Aorta (tissue), 5 donors: ENCODE results near the gene MXRA8. TPM values are rescaled to one million over a fixed set of nuclear protein-coding genes. Genes with fewer than 3 reads are reported as not detected.
"Not testable (repeated sequence)": the region's sequence is repeated elsewhere in the genome, so short reads cannot be mapped to it uniquely, and the experiment has no call there.

Experiments
- ATAC-seq: fragments of 200-7000 bp; cut with Tn5 transposase; one replicate; pipeline ENCODE4 v1.9.1; 2022; ENCODE audit warnings: moderate library complexity; ENCODE audit not compliant: low FRiP score
- DNase-seq, 2 donors: peaks; one replicate each; pipeline ENCODE4 v3.0.0-alpha.2; 2020
- H3K27ac ChIP-seq, 2 donors: one replicate each; pipeline ENCODE4 v1.5.1; 2013; ENCODE audit warnings: low read length in 2 of 2, mild to moderate bottlenecking in 2 of 2, moderate library complexity in 2 of 2, control low read depth in 1 of 2, inconsistent platforms in 1 of 2, low read depth in 1 of 2
- H3K27me3 ChIP-seq, 2 donors: one replicate each; pipeline ENCODE4 v1.6.1; 2013; ENCODE audit warnings: control low read depth in 1 of 2, low read length in 1 of 2, mild to moderate bottlenecking in 1 of 2, moderate library complexity in 1 of 2; ENCODE audit not compliant: insufficient read depth in 2 of 2, control insufficient read depth in 1 of 2
- H3K36me3 ChIP-seq, 2 donors: one replicate each; pipeline ENCODE4 v1.6.1; 2013; ENCODE audit warnings: control low read depth in 1 of 2, low read length in 1 of 2, mild to moderate bottlenecking in 1 of 2; ENCODE audit not compliant: insufficient read depth in 2 of 2, control insufficient read depth in 1 of 2
- H3K4me1 ChIP-seq, 2 donors: one replicate each; pipeline ENCODE4 v1.6.1; 2013; ENCODE audit warnings: low read length in 2 of 2, control low read depth in 1 of 2, mild to moderate bottlenecking in 1 of 2, moderate library complexity in 1 of 2; ENCODE audit not compliant: insufficient read depth in 2 of 2, control insufficient read depth in 1 of 2
- H3K4me3 ChIP-seq, 2 donors: one replicate each; pipeline ENCODE4 v1.5.1; 2013; ENCODE audit warnings: low read length in 2 of 2, control low read depth in 1 of 2, mild to moderate bottlenecking in 1 of 2
- H3K9me3 ChIP-seq: one replicate; pipeline ENCODE4 v1.6.1; 2013; ENCODE audit warnings: mild to moderate bottlenecking, low read length; ENCODE audit not compliant: control insufficient read depth
- WGBS, 2 donors: extraction: QIAGEN DNeasy Blood & Tissue Kit; methylation state at CpG; one replicate each; pipeline ENCODE4 v1.1.7; 2013; 5-methylcytosine and 5-hydroxymethylcytosine counted together
- intact Hi-C, 2 donors: fragments of 100-400 bp; cut with DNase I; formaldehyde crosslinking; loops; one replicate each; pipeline versions ENCODE4 v1.14.2 to v1.15.0; 2022
- long read RNA-seq, 2 donors: library from polyadenylated mRNA; unstranded; transcript quantifications; one replicate each; pipeline ENCODE4 v2.0.0, GENCODE V29; 2020 to 2021
- polyA plus RNA-seq, 2 donors: library from polyadenylated mRNA; stranded (reverse); fragments of 200-250 nt; gene quantifications; one replicate each; pipeline ENCODE4 v1.2.3, GENCODE V29; 2013
- total RNA-seq, 2 donors: library from RNA; stranded (reverse); fragmentation: NEBNext Ultra II Directional; extraction: Animal tissue kit (Norgen Biotek cat#: 25700); gene quantifications; one replicate each; pipeline ENCODE4 v1.2.1, GENCODE V29; 2021
- donor health status: healthy with polysubstance abuse.
- donor health status: Bipolar disorder and iron deficiency.
- donor health status: DM: no; HTN: no; CAD: no.
- donor health status: DM: no; HTN: no; CAD: no.
- donor health status: DM: yes; HTN: yes; CAD: no.

MXRA8 gene
- total RNA-seq (100 to 1,000 TPM; 105 to 221 TPM), polyA plus RNA-seq (100 to 1,000 TPM in 1 of 2 donors, 10 to 100 TPM in 1; 52.3 to 364 TPM)
- long read RNA-seq, donor 1, partial matches to known transcripts = 78 of 97 reads
- long read RNA-seq, donor 1, other reads (novel, unspliced or antisense) = 14 of 97 reads
- long read RNA-seq, donor 2, partial matches to known transcripts = 18 of 34 reads
- long read RNA-seq, donor 2, other reads (novel, unspliced or antisense) = 14 of 34 reads

- 10 to 12% methylated on average over 27 to 29 of the region's 29 CpGs for WGBS, 2 donors
- H3K27me3 ChIP-seq = no peaks in the 10 kb centered on the region
- no peaks in the 10 kb centered on the region for H3K4me1 ChIP-seq
- H3K27ac ChIP-seq = peak within 1 kb of the TSS; percentile 64 to 98
- DNase-seq = peak; percentile 89 to 93
- no peaks in the 10 kb centered on the region for H3K9me3 ChIP-seq
- H3K36me3 ChIP-seq = no peaks in the 10 kb centered on the region
- ATAC-seq = peak; percentile 84
- peak within 1 kb of the TSS; percentile 67 to 73 for H3K4me3 ChIP-seq
- intact Hi-C loops = no loop called here
Measured at GRCh38 chr1:1358433-1359271, at the start of gene MXRA8. TSS of gene MXRA8 (minus strand) at chr1:1358555. CDS start at chr1:1358504, 51 bp downstream.

- ATAC-seq (peak; percentile 16), DNase-seq (no peak)
- H3K4me1 ChIP-seq = no peaks in the 10 kb centered on the region
- no peaks in the 10 kb centered on the region for H3K27me3 ChIP-seq
- H3K9me3 ChIP-seq = no peaks in the 10 kb centered on the region
- 8% methylated on average over 41 of the region's 41 CpGs for WGBS, 2 donors
- intact Hi-C loops = no loop called here
- peak overlapping the region; percentile 64 to 89 for H3K4me3 ChIP-seq
- H3K36me3 ChIP-seq = no peaks in the 10 kb centered on the region
- H3K27ac ChIP-seq = no peak overlapping the region
Measured at GRCh38 chr1:1407636-1408318, 49.4 kb upstream of the MXRA8 start.

- H3K4me3 ChIP-seq = peak within 1 kb of the TSS; percentile 64 to 89
- peak; percentile 97 to 99 for DNase-seq
- 1% methylated on average over 89 to 98 of the region's 98 CpGs for WGBS, 2 donors
- intact Hi-C loops = no loop called here
- H3K9me3 ChIP-seq = no peaks in the 10 kb centered on the region
- no peak within 1 kb of the TSS for H3K27ac ChIP-seq
- H3K4me1 ChIP-seq = no peaks in the 10 kb centered on the region
- no peaks in the 10 kb centered on the region for H3K36me3 ChIP-seq
- peak; percentile 97 for ATAC-seq
- no peaks in the 10 kb centered on the region for H3K27me3 ChIP-seq
Measured at GRCh38 chr1:1406821-1407635, 48.7 kb upstream of the MXRA8 start, which contains the start of gene MRPL20. TSS of gene MRPL20 (minus strand) at chr1:1407293. CDS start at chr1:1407217, 76 bp downstream.

- H3K4me3 ChIP-seq = peak overlapping the region; percentile 61 to 78
- DNase-seq = no peak
- no peaks in the 10 kb centered on the region for H3K36me3 ChIP-seq
- WGBS, 2 donors = 39 to 42% methylated on average over 43 of the region's 43 CpGs
- no peak overlapping the region for H3K27ac ChIP-seq
- intact Hi-C loops = no loop called here
- no peaks in the 10 kb centered on the region for H3K4me1 ChIP-seq
- H3K27me3 ChIP-seq = no peaks in the 10 kb centered on the region
- H3K9me3 ChIP-seq = no peaks in the 10 kb centered on the region
- ATAC-seq = no peak
Measured at GRCh38 chr1:1406101-1406820, 47.9 kb upstream of the MXRA8 start.

GRCh38 chr1:1403653-1404052, 45.3 kb upstream of the MXRA8 start:
- WGBS, 2 donors = 73 to 79% methylated on average over 7 of the region's 7 CpGs
- intact Hi-C loops = no loop called here
- H3K4me1 ChIP-seq = no peaks in the 10 kb centered on the region
- no peaks in the 10 kb centered on the region for H3K9me3 ChIP-seq
- no peak overlapping the region for H3K4me3 ChIP-seq
- DNase-seq (no peak), ATAC-seq (no peak)
- no peak overlapping the region for H3K27ac ChIP-seq
- no peaks in the 10 kb centered on the region for H3K27me3 ChIP-seq
- H3K36me3 ChIP-seq = no peaks in the 10 kb centered on the region

- intact Hi-C loops, H3K4me1 ChIP-seq: not testable (repeated sequence)
Measured at GRCh38 chr1:1402901-1403392, 44.6 kb upstream of the MXRA8 start.

GRCh38 chr1:1402072-1402900, 43.9 kb upstream of the MXRA8 start:
- DNase-seq (no peak), ATAC-seq (no peak)
- H3K27ac ChIP-seq = no peak overlapping the region
- no peaks in the 10 kb centered on the region for H3K36me3 ChIP-seq
- H3K27me3 ChIP-seq = no peaks in the 10 kb centered on the region
- H3K9me3 ChIP-seq = no peaks in the 10 kb centered on the region
- H3K4me1 ChIP-seq = no peaks in the 10 kb centered on the region
- no peak overlapping the region for H3K4me3 ChIP-seq
- intact Hi-C loops = no loop called here
- 63 to 67% methylated on average over 20 of the region's 20 CpGs for WGBS, 2 donors

More at GRCh38 chr1:1402901-1403392, 44.6 kb upstream of the MXRA8 start:
- not testable (repeated sequence) for H3K27ac ChIP-seq, H3K4me3 ChIP-seq, DNase-seq, ATAC-seq, H3K9me3 ChIP-seq, H3K27me3 ChIP-seq, H3K36me3 ChIP-seq
- 83 to 84% methylated on average over 9 of the region's 9 CpGs for WGBS, 2 donors
